ENCODE measurements around the gene GEN1. TPM values are rescaled to one million over a fixed set of nuclear protein-coding genes. Genes with fewer than 3 reads are reported as not detected.

Gene GEN1
- total and polyA plus RNA-seq, 4 donors = 1.2 to 12.7 (median 7.8) TPM

DNA sequence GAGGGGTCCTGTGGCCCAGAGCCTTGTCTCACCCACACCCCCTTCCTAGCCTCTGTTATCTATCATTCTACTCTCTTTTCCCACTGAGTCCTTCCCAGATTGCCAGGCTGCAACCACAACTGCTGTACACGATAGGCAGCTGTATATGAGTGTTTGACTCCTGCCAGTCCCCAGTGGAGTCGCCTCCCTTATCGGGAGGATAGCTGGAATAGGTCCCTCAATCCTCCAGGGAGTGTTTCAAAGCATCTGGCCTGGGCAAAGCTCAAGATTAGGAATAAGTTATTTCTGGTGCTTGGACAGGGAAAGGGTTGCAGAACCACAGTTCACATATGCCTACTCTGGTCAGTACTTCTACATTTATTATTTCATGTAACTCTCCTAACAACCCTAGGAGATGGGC, 67.1 kb downstream of the GEN1 start:
- Histone ChIP-seq H3K9me3 (ENCODE audit: control insufficient read depth in 4 of 4, low read length in 3 of 4) (no peaks in the 10 kb centered on the region), H3K4me1 (ENCODE audit: control insufficient read depth in 4 of 4, insufficient read depth in 4 of 4, low read length in 3 of 4) (no peaks in the 10 kb centered on the region), H3K4me3 (ENCODE audit: low read depth in 1 of 3, low read length in 3 of 3) (no peak overlapping the region), H3K36me3 (ENCODE audit: control insufficient read depth in 4 of 4, insufficient read depth in 3 of 4, low read depth in 1 of 4, low read length in 3 of 4) (no peaks in the 10 kb centered on the region), H3K27me3 (ENCODE audit: control insufficient read depth in 4 of 4, insufficient read depth in 4 of 4, low read length in 3 of 4) (no peaks in the 10 kb centered on the region), H3K27ac (ENCODE audit: low read depth in 1 of 2, low read length in 2 of 2) (no peak overlapping the region), H3K9ac (ENCODE audit: low read depth in 1 of 2, low read length in 2 of 2) (no peak overlapping the region)
- no peak for DNase-seq (ENCODE audit: low spot score)
- no peak for TF ChIP-seq HNF4G (IDR thresholded peaks at IDR 0.05)
- TF ChIP-seq YY1 (IDR thresholded peaks at IDR 0.05) = no peak
- TF ChIP-seq, protein P1, sequence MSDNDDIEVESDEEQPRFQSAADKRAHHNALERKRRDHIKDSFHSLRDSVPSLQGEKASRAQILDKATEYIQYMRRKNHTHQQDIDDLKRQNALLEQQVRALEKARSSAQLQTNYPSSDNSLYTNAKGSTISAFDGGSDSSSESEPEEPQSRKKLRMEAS (IDR thresholded peaks at IDR 0.05) = no peak
- no peak for TF ChIP-seq EGR1 (IDR thresholded peaks at IDR 0.05; ENCODE audit: low read depth in 2 of 2)
- no peak for TF ChIP-seq RXRA (IDR thresholded peaks at IDR 0.05)
- no peak for TF ChIP-seq FOXA2 (IDR thresholded peaks at IDR 0.05)
- TF ChIP-seq, protein P2, sequence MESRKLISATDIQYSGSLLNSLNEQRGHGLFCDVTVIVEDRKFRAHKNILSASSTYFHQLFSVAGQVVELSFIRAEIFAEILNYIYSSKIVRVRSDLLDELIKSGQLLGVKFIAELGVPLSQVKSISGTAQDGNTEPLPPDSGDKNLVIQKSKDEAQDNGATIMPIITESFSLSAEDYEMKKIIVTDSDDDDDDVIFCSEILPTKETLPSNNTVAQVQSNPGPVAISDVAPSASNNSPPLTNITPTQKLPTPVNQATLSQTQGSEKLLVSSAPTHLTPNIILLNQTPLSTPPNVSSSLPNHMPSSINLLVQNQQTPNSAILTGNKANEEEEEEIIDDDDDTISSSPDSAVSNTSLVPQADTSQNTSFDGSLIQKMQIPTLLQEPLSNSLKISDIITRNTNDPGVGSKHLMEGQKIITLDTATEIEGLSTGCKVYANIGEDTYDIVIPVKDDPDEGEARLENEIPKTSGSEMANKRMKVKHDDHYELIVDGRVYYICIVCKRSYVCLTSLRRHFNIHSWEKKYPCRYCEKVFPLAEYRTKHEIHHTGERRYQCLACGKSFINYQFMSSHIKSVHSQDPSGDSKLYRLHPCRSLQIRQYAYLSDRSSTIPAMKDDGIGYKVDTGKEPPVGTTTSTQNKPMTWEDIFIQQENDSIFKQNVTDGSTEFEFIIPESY (IDR thresholded peaks at IDR 0.05) = no peak
- 86% methylated on average over 3 of the region's 3 CpGs for WGBS

DNA sequence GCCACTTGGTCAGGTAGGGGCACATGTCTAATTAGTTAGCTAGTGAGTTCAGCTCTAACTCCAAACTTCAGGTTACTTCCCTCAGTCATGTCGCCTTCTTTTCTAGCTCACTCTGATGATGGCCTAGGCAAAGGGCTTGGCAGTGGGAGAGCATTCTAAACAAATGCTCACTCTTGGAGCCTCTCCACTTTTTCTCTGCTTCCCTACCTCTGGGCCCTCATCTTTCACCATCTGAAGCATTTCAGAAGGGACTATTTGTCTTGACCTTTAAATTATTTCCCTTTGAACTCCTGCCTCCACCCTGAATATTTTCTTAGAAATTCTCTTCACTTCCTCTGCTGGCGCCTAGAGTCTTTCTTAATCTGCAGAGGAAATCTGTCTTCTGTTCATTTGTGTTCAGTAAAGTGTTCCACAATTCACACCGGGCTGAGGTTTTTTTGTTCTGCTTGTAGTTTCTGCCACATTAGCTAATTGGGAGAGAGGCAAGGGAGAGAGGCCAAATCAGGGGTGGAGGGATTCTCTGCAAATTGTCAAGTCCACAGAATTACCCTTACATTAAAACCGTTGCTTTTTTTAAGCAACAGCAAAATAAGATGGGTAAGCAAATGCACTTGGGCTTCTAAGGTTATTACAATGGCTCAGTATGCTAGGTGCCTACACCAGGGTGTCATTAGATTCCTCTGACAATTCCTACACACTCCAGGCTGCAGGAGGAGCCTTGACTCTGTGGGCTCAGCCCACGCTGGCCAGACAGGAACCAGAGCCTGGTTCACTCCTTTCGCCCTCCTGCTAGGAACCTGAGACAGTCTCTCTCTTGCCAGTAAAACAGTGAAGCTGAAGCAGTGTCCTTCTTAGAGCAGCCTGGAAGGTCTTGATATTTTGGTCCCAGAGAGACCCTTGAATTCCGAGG, 67.9 kb downstream of the GEN1 start:
- Histone ChIP-seq H3K4me1 (ENCODE audit: control insufficient read depth in 4 of 4, insufficient read depth in 4 of 4, low read length in 3 of 4) (no peaks in the 10 kb centered on the region), H3K27ac (ENCODE audit: low read depth in 1 of 2, low read length in 2 of 2) (no peak overlapping the region)
- WGBS = 74% methylated on average over 7 of the region's 7 CpGs

More for the DNA sequence above, 67.9 kb downstream of the GEN1 start:
- no peak for DNase-seq (ENCODE audit: low spot score)
- Histone ChIP-seq H3K36me3 (ENCODE audit: control insufficient read depth in 4 of 4, insufficient read depth in 3 of 4, low read depth in 1 of 4, low read length in 3 of 4) (no peaks in the 10 kb centered on the region), H3K27me3 (ENCODE audit: control insufficient read depth in 4 of 4, insufficient read depth in 4 of 4, low read length in 3 of 4) (no peaks in the 10 kb centered on the region), H3K9ac (ENCODE audit: low read depth in 1 of 2, low read length in 2 of 2) (no peak overlapping the region), H3K9me3 (ENCODE audit: control insufficient read depth in 4 of 4, low read length in 3 of 4) (no peaks in the 10 kb centered on the region), H3K4me3 (ENCODE audit: low read depth in 1 of 3, low read length in 3 of 3) (no peak overlapping the region)
- TF ChIP-seq, protein P3, sequence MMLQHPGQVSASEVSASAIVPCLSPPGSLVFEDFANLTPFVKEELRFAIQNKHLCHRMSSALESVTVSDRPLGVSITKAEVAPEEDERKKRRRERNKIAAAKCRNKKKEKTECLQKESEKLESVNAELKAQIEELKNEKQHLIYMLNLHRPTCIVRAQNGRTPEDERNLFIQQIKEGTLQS (IDR thresholded peaks at IDR 0.05) = no peak
- no peak for TF ChIP-seq HNF4G (IDR thresholded peaks at IDR 0.05)
- TF ChIP-seq, protein P1 (IDR thresholded peaks at IDR 0.05) = no peak
- no peak for TF ChIP-seq EGR1 (IDR thresholded peaks at IDR 0.05; ENCODE audit: low read depth in 2 of 2)
- TF ChIP-seq, protein P4, sequence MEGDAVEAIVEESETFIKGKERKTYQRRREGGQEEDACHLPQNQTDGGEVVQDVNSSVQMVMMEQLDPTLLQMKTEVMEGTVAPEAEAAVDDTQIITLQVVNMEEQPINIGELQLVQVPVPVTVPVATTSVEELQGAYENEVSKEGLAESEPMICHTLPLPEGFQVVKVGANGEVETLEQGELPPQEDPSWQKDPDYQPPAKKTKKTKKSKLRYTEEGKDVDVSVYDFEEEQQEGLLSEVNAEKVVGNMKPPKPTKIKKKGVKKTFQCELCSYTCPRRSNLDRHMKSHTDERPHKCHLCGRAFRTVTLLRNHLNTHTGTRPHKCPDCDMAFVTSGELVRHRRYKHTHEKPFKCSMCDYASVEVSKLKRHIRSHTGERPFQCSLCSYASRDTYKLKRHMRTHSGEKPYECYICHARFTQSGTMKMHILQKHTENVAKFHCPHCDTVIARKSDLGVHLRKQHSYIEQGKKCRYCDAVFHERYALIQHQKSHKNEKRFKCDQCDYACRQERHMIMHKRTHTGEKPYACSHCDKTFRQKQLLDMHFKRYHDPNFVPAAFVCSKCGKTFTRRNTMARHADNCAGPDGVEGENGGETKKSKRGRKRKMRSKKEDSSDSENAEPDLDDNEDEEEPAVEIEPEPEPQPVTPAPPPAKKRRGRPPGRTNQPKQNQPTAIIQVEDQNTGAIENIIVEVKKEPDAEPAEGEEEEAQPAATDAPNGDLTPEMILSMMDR (IDR thresholded peaks at IDR 0.05; ENCODE audit: low read depth, low read length, missing input control) = no peak
- no peak for TF ChIP-seq GABPA (IDR thresholded peaks at IDR 0.05 in 1 of 2, conservative IDR thresholded peaks at IDR 0.05 in 1 of 2)
- TF ChIP-seq RXRA (IDR thresholded peaks at IDR 0.05) = no peak
- no peak for TF ChIP-seq JUND (IDR thresholded peaks at IDR 0.05)
- TF ChIP-seq NR2F2 (IDR thresholded peaks at IDR 0.05) = no peak
- TF ChIP-seq RAD21 (IDR thresholded peaks at IDR 0.05) = no peak
- no peak for TF ChIP-seq TAF1 (conservative IDR thresholded peaks at IDR 0.05)
- TF ChIP-seq SP1 (IDR thresholded peaks at IDR 0.05) = no peak
- TF ChIP-seq, protein P5, sequence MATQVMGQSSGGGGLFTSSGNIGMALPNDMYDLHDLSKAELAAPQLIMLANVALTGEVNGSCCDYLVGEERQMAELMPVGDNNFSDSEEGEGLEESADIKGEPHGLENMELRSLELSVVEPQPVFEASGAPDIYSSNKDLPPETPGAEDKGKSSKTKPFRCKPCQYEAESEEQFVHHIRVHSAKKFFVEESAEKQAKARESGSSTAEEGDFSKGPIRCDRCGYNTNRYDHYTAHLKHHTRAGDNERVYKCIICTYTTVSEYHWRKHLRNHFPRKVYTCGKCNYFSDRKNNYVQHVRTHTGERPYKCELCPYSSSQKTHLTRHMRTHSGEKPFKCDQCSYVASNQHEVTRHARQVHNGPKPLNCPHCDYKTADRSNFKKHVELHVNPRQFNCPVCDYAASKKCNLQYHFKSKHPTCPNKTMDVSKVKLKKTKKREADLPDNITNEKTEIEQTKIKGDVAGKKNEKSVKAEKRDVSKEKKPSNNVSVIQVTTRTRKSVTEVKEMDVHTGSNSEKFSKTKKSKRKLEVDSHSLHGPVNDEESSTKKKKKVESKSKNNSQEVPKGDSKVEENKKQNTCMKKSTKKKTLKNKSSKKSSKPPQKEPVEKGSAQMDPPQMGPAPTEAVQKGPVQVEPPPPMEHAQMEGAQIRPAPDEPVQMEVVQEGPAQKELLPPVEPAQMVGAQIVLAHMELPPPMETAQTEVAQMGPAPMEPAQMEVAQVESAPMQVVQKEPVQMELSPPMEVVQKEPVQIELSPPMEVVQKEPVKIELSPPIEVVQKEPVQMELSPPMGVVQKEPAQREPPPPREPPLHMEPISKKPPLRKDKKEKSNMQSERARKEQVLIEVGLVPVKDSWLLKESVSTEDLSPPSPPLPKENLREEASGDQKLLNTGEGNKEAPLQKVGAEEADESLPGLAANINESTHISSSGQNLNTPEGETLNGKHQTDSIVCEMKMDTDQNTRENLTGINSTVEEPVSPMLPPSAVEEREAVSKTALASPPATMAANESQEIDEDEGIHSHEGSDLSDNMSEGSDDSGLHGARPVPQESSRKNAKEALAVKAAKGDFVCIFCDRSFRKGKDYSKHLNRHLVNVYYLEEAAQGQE (IDR thresholded peaks at IDR 0.05) = no peak
- TF ChIP-seq YY1 (IDR thresholded peaks at IDR 0.05) = no peak
- no peak for TF ChIP-seq HNF4A (conservative IDR thresholded peaks at IDR 0.05)
